Thyroid gland (tissue), 4 donors: Measurements from ENCODE around the gene HERC6.

Experiments
- POLR2A ChIP-seq, 2 donors: fragments of 450-650 bp; IDR thresholded peaks; one replicate each; pipeline ENCODE4 v1.6.1; 2017; ENCODE audit warnings: antibody characterized with exemption in 2 of 2, mild to moderate bottlenecking in 2 of 2, moderate library complexity in 1 of 2
- TF ChIP-seq, protein P1 (sequence below), 6 experiments: fragments of 200-600 bp in 3 of 6; fragments of 450-650 bp in 3 of 6; sonication (generic) in 3 of 6; IDR thresholded peaks; one replicate each; pipeline ENCODE4 v1.5.1; 2016 to 2019; ENCODE audit warnings: antibody characterized with exemption in 6 of 6, mild to moderate bottlenecking in 2 of 6, inconsistent platforms in 1 of 6, moderate library complexity in 1 of 6

DNA sequence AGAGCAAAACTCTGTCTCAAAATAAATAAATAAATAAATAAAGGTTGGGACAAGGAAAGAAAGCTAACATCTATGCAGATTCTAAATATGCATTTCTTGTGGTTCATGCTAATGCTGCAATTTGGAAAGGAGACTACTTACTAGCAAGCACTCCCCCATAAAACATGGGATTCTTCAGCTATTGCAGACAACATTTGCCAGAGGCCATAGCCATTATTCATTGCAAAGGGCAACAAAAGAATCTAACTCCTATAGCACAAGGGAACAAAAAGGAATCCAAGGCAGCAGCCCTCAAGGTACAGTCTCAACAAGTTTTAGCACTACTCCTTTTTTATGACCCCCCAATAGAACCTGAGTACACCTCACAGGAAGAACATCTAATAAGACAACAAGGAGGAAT is 70.2 kb downstream of the HERC6 start:
- TF ChIP-seq, protein P1, sequence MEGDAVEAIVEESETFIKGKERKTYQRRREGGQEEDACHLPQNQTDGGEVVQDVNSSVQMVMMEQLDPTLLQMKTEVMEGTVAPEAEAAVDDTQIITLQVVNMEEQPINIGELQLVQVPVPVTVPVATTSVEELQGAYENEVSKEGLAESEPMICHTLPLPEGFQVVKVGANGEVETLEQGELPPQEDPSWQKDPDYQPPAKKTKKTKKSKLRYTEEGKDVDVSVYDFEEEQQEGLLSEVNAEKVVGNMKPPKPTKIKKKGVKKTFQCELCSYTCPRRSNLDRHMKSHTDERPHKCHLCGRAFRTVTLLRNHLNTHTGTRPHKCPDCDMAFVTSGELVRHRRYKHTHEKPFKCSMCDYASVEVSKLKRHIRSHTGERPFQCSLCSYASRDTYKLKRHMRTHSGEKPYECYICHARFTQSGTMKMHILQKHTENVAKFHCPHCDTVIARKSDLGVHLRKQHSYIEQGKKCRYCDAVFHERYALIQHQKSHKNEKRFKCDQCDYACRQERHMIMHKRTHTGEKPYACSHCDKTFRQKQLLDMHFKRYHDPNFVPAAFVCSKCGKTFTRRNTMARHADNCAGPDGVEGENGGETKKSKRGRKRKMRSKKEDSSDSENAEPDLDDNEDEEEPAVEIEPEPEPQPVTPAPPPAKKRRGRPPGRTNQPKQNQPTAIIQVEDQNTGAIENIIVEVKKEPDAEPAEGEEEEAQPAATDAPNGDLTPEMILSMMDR (IDR thresholded peaks at IDR 0.05), result no peak
- no peak for TF ChIP-seq POLR2A (IDR thresholded peaks at IDR 0.05)
